B cell (primary cell): ENCODE results near the gene CPN1. TPM values are rescaled to one million over a fixed set of nuclear protein-coding genes. Genes with fewer than 3 reads are reported as not detected.

Experiments used
- ATAC-seq: fragments of 200-7000 bp; cut with Tn5 transposase; one replicate; pipeline ENCODE4 v1.10.0; 2021; ENCODE audit warnings: low read depth, mild to moderate bottlenecking, moderate number of reproducible peaks, moderate library complexity
- CTCF ChIA-PET: fragments of 350-600 bp; sonication (Branson Sonifier 250); formaldehyde crosslinking; loops from one replicate; lab custom pipeline; 2021; ENCODE audit warnings: antibody characterized with exemption, inconsistent platforms; lab: Charles Lee
- POLR2A ChIA-PET: fragments of 350-600 bp; sonication (Branson Sonifier 250); formaldehyde crosslinking; loops from one replicate; lab custom pipeline; 2021; ENCODE audit warnings: antibody characterized with exemption; lab: Charles Lee
- DNase-seq: peaks from one replicate; pipeline ENCODE4 v3.0.0; 2013
- H2AFZ ChIP-seq: 2 replicates; pipeline ENCODE4 v1.6.1; 2012; ENCODE audit warnings: mild to moderate bottlenecking, low read depth, low read length; ENCODE audit not compliant: insufficient read depth, poor library complexity, severe bottlenecking
- H3K27ac ChIP-seq, 2 donors: 1 replicate in 1 of 2; 2 replicates in 1 of 2; pipeline ENCODE4 v1.5.1; 2012 to 2013; ENCODE audit warnings: low read length in 2 of 2, mild to moderate bottlenecking in 2 of 2, moderate library complexity in 1 of 2
- H3K27me3 ChIP-seq, 4 experiments: fragments of 200-600 bp in 1 of 4; sonication (generic) in 1 of 4; replicated peaks in 1 of 4; 1 replicate in 2 of 4; 2 replicates in 2 of 4; pipeline versions ENCODE4 v1.6.1 to v1.7.0; 2013 to 2016; ENCODE audit warnings: low read length in 3 of 4, mild to moderate bottlenecking in 2 of 4, mixed read lengths in 1 of 4, moderate library complexity in 1 of 4; ENCODE audit not compliant: insufficient read depth in 4 of 4, control insufficient read depth in 3 of 4; ENCODE audit errors: control extremely low read depth in 1 of 4
- H3K36me3 ChIP-seq, 2 experiments: replicated peaks in 1 of 2; 1 replicate in 1 of 2; 2 replicates in 1 of 2; pipeline versions ENCODE4 v1.6.1 to v1.7.1; 2013; ENCODE audit warnings: low read length in 1 of 2; ENCODE audit not compliant: insufficient read depth in 2 of 2, control insufficient read depth in 1 of 2; ENCODE audit errors: control extremely low read depth in 1 of 2, extremely low read depth in 1 of 2
- H3K4me1 ChIP-seq, 2 donors: fragments of 200-600 bp in 1 of 2; sonication (generic) in 1 of 2; 1 replicate in 1 of 2; 2 replicates in 1 of 2; pipeline versions ENCODE4 v1.5.1 to v1.6.1; 2013 to 2017; ENCODE audit warnings: low read length in 2 of 2; ENCODE audit not compliant: control insufficient read depth in 2 of 2, insufficient read depth in 2 of 2
- H3K4me2 ChIP-seq: replicated peaks from 2 replicates; pipeline ENCODE3; 2012; ENCODE audit warnings: mild to moderate bottlenecking, low read depth, low read length; ENCODE audit not compliant: poor library complexity, severe bottlenecking
- H3K4me3 ChIP-seq, 5 experiments: fragments of 200-600 bp in 1 of 5; sonication (generic) in 1 of 5; 1 replicate in 3 of 5; 2 replicates in 2 of 5; pipeline versions ENCODE4 v1.5.1 to v1.7.0; 2011 to 2016; ENCODE audit warnings: low read length in 4 of 5, mild to moderate bottlenecking in 4 of 5, low read depth in 2 of 5, control low read depth in 1 of 5, moderate library complexity in 1 of 5; ENCODE audit not compliant: insufficient read depth in 1 of 5; ENCODE audit errors: control extremely low read depth in 1 of 5, extremely low read depth in 1 of 5
- H3K79me2 ChIP-seq: fragments of 200-600 bp; sonication (generic); one replicate; pipeline ENCODE4 v1.6.0; 2016; ENCODE audit warnings: low read length; ENCODE audit not compliant: control insufficient read depth, insufficient read depth
- H3K9ac ChIP-seq: fragments of 200-600 bp; sonication (generic); 2 replicates; pipeline ENCODE4 v1.6.1; 2017; ENCODE audit warnings: mild to moderate bottlenecking, low read length, moderate library complexity
- H3K9me3 ChIP-seq, 3 donors: one replicate each; pipeline versions ENCODE4 v1.6.1 to v1.7.1; 2013; ENCODE audit warnings: low read length in 2 of 3; ENCODE audit not compliant: control insufficient read depth in 2 of 3, insufficient read depth in 1 of 3; ENCODE audit errors: control extremely low read depth in 1 of 3
- H4K20me1 ChIP-seq: 2 replicates; pipeline ENCODE4 v1.6.0; 2012; ENCODE audit warnings: mild to moderate bottlenecking, low read length; ENCODE audit not compliant: insufficient read depth, control insufficient read depth, poor library complexity, severe bottlenecking
- H3K27ac Mint-ChIP-seq: one replicate; pipeline ENCODE4 v1.8.0; 2021; ENCODE audit warnings: mixed read lengths
- H3K27me3 Mint-ChIP-seq: one replicate; pipeline ENCODE4 v1.8.0; 2021; ENCODE audit warnings: mixed read lengths
- H3K4me1 Mint-ChIP-seq: one replicate; pipeline ENCODE4 v1.8.0; 2021; ENCODE audit warnings: mixed read lengths
- H3K4me3 Mint-ChIP-seq: one replicate; pipeline ENCODE4 v1.8.0; 2021; ENCODE audit warnings: mixed read lengths
- H3K9me3 Mint-ChIP-seq: one replicate; pipeline ENCODE4 v1.8.0; 2022; ENCODE audit warnings: mixed read lengths; ENCODE audit not compliant: insufficient read depth
- EZH2 ChIP-seq: IDR thresholded peaks from 2 replicates; pipeline ENCODE4 v1.6.1; 2012; ENCODE audit warnings: borderline replicate concordance, low read depth, mild to moderate bottlenecking, moderate library complexity, low read length; ENCODE audit not compliant: insufficient read depth, poor library complexity, severe bottlenecking
- WGBS: methylation state at CpG from one replicate; pipeline ENCODE4 v1.1.5; 2013; ENCODE audit warnings: missing lambda C conversion rate; ENCODE audit not compliant: insufficient coverage; 5-methylcytosine and 5-hydroxymethylcytosine counted together
- intact Hi-C: fragments of 100-400 bp; cut with micrococcal nuclease; formaldehyde crosslinking; loops from one replicate; pipeline ENCODE4 v1.10.0; 2022
- polyA plus RNA-seq: library from polyadenylated mRNA; depleted of rRNA; stranded (reverse); fragments of >200 nt; gene quantifications from 2 replicates; pipeline ENCODE4 v1.2.3, GENCODE V29; 2012
- total RNA-seq, 2 donors: library from RNA; stranded (reverse); fragments of 120-200 nt in 1 of 2; gene quantifications; 1 replicate in 1 of 2; 2 replicates in 1 of 2; pipeline versions ENCODE4 v1.2.3 to v1.2.4, GENCODE V29; 2013 to 2022
- TF ChIP-seq, protein P1 (sequence below): fragments of 200-600 bp; IDR thresholded peaks from one replicate; pipeline ENCODE4 v1.8.0; 2022; ENCODE audit warnings: antibody characterized with exemption, mild to moderate bottlenecking

CPN1 gene
- total and polyA plus RNA-seq, 2 donors (not counting 1 experiment from before 2014, with no cell fraction given) = not detected

DNA sequence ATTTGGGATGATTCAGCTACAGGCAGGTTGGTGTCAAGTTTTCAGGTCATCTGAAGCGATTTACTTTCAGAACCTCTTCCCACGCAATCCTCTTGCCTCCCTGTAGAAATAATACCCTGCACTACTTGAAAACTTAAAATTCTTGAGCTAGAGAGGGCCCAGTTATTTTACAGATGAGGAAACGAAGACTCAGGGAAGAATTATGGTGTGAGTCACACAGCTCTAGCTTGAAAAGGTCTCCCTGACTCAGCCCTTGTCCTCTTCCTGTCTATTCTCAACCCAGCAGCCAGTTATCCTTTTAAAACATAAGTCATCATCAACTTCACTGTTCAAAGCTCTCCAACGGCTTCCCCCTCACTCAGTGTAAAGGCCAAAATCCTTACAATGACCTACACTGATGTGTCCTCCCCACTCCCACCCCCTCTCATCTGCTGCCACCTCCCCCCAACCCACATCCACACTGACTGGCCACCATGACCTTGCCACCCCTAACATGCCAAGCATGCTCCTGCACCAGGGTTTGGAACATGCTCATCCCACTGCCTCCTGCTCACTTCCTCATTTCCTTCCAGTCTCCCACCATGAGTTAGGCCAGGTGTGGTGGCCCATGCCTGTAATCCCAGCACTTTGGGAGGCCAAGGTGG is 75.3 kb downstream of the CPN1 start:
- Histone ChIP-seq H3K4me1 (peaks cover 30% of the 10 kb centered on the region in 2 donors), H3K27me3 (no peaks in the 10 kb centered on the region), H3K9me3 (no peaks in the 10 kb centered on the region), H3K36me3 (no peaks in the 10 kb centered on the region), H3K27ac (no peak overlapping the region), H4K20me1 (peaks cover 30% of the 10 kb centered on the region), H3K9ac (no peak overlapping the region), H3K4me3 (no peak overlapping the region), H2AFZ (no peak overlapping the region), H3K79me2 (peaks cover 74% of the 10 kb centered on the region), H3K4me2 (no peak overlapping the region)
- POLR2A ChIA-PET = interaction anchor here (0.7 kb wide), 1 partner anchor 562 kb away, joined by 3 read pairs; no protein-coding TSS in a partner anchor
- H3K4me1 Mint-ChIP-seq = peaks cover 57% of the 10 kb centered on the region
- H3K27me3 Mint-ChIP-seq = no peaks in the 10 kb centered on the region
- CTCF ChIA-PET = interaction anchor here (0.6 to 7.5 kb wide), 4 partner anchors 12 to 247 kb away, joined by 3 to 75 read pairs (median 6); no protein-coding TSS in a partner anchor
- no peak for DNase-seq
- no peaks in the 10 kb centered on the region for H3K9me3 Mint-ChIP-seq
- peak overlapping the region; percentile 42 for H3K4me3 Mint-ChIP-seq
- intact Hi-C loops = loop anchor here (5.0 kb wide), 1 partner anchor 389 kb away; no protein-coding TSS in a partner anchor
- TF ChIP-seq, protein P1, sequence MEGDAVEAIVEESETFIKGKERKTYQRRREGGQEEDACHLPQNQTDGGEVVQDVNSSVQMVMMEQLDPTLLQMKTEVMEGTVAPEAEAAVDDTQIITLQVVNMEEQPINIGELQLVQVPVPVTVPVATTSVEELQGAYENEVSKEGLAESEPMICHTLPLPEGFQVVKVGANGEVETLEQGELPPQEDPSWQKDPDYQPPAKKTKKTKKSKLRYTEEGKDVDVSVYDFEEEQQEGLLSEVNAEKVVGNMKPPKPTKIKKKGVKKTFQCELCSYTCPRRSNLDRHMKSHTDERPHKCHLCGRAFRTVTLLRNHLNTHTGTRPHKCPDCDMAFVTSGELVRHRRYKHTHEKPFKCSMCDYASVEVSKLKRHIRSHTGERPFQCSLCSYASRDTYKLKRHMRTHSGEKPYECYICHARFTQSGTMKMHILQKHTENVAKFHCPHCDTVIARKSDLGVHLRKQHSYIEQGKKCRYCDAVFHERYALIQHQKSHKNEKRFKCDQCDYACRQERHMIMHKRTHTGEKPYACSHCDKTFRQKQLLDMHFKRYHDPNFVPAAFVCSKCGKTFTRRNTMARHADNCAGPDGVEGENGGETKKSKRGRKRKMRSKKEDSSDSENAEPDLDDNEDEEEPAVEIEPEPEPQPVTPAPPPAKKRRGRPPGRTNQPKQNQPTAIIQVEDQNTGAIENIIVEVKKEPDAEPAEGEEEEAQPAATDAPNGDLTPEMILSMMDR = no peak
- no peak for TF ChIP-seq EZH2
- H3K27ac Mint-ChIP-seq = peak overlapping the region; percentile 16
- no peak for ATAC-seq
- WGBS = 70% methylated on average over 2 of the region's 4 CpGs
